Endodermal cell (in vitro differentiated cells): ENCODE measurements around the gene ADGB. TPM values are rescaled to one million over a fixed set of nuclear protein-coding genes. Genes with fewer than 3 reads are reported as not detected.

Experiments
- DNase-seq: peaks from one replicate; pipeline ENCODE4 v3.0.0-alpha.2; 2017
- H3K27ac ChIP-seq: 2 replicates; pipeline ENCODE4 v1.5.1; 2013; ENCODE audit warnings: mild to moderate bottlenecking, low read depth, low read length, moderate library complexity
- H3K27me3 ChIP-seq: 2 replicates; pipeline ENCODE4 v1.6.1; 2013; ENCODE audit warnings: mild to moderate bottlenecking, low read length, moderate library complexity; ENCODE audit not compliant: insufficient read depth, control insufficient read depth, poor library complexity, severe bottlenecking
- H3K36me3 ChIP-seq: 2 replicates; pipeline ENCODE4 v1.7.0; 2013; ENCODE audit warnings: mild to moderate bottlenecking, low read length, moderate library complexity; ENCODE audit not compliant: control insufficient read depth, insufficient read depth
- H3K4me1 ChIP-seq: one replicate; pipeline ENCODE4 v1.7.0; 2013; ENCODE audit warnings: low read length; ENCODE audit not compliant: control insufficient read depth, insufficient read depth
- H3K4me3 ChIP-seq: 2 replicates; pipeline ENCODE4 v1.5.1; 2013; ENCODE audit warnings: mild to moderate bottlenecking, low read length, moderate library complexity
- H3K9ac ChIP-seq: 2 replicates; pipeline ENCODE4 v1.6.1; 2013; ENCODE audit warnings: mild to moderate bottlenecking, low read length, moderate library complexity; ENCODE audit not compliant: poor library complexity, severe bottlenecking; ENCODE audit errors: extremely low read depth
- H3K9me3 ChIP-seq: 2 replicates; pipeline ENCODE4 v1.6.1; 2013; ENCODE audit warnings: mild to moderate bottlenecking, low read length, moderate library complexity; ENCODE audit not compliant: control insufficient read depth
- H3K27ac Mint-ChIP-seq: 2 replicates; pipeline ENCODE4 v1.8.0; 2020; ENCODE audit warnings: mixed read lengths
- H3K27me3 Mint-ChIP-seq: 2 replicates; pipeline ENCODE4 v1.8.0; 2021; ENCODE audit warnings: mild to moderate bottlenecking, mixed read lengths; ENCODE audit not compliant: insufficient read depth
- H3K36me3 Mint-ChIP-seq: 2 replicates; pipeline ENCODE4 v1.8.0; 2020; ENCODE audit warnings: low read depth, mixed read lengths
- H3K4me1 Mint-ChIP-seq: 2 replicates; pipeline ENCODE4 v1.8.0; 2020; ENCODE audit warnings: mixed read lengths
- H3K4me3 Mint-ChIP-seq: 2 replicates; pipeline ENCODE4 v1.8.0; 2020; ENCODE audit warnings: mild to moderate bottlenecking, moderate library complexity, mixed read lengths
- H3K9me3 Mint-ChIP-seq: 2 replicates; pipeline ENCODE4 v1.8.0; 2020; ENCODE audit warnings: mild to moderate bottlenecking, mixed read lengths
- WGBS, 2 experiments: methylation state at CpG; one replicate each; pipeline versions ENCODE4 v1.1.5 to v1.1.7; 2013; ENCODE audit warnings: missing lambda C conversion rate in 2 of 2, mixed read lengths in 1 of 2; ENCODE audit not compliant: insufficient coverage in 1 of 2, insufficient read length in 1 of 2; 5-methylcytosine and 5-hydroxymethylcytosine counted together
- total RNA-seq, 2 donors: library from RNA; stranded (reverse); fragmentation: NEBNext Ultra II Directional in 1 of 2; extraction: Animal tissue kit (Norgen Biotek cat#: 25700) in 1 of 2; gene quantifications; 2 replicates in 1 of 2; 3 replicates in 1 of 2; pipeline ENCODE4 v1.2.1, GENCODE V29; 2021
- TF ChIP-seq, protein P1 (sequence below): fragments of 200-600 bp; sonication (generic); conservative IDR thresholded peaks from 2 replicates; pipeline ENCODE4 v1.5.0; 2021; ENCODE audit warnings: antibody characterized with exemption, mild to moderate bottlenecking

The ADGB gene
- total RNA-seq, 2 donors from 2014 or later, result 0.37 to 1.3 TPM

DNA sequence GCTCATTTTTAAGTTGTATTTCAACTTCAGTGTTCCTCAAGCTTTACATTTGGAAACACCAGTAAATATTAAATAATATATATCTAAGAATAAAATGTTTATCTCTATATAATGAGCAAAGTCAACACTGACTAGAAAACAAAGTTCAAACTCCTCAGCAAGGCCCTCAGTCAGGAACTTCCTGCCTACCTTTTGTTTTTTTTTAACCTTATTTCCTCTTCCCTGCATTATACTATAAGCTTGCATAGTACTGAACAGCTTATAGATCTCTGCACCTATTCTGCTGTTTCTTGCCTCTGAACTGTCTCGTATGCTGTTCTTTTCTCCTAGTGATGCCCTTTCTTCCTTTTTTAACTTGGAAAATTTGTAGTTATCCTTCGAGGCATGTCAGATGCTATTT lies 29.6 kb downstream of the ADGB start:
- Histone ChIP-seq H3K27ac (no peak overlapping the region), H3K27me3 (peaks cover 27% of the 10 kb centered on the region), H3K4me1 (no peaks in the 10 kb centered on the region), H3K9ac (no peak overlapping the region), H3K9me3 (no peaks in the 10 kb centered on the region), H3K36me3 (no peaks in the 10 kb centered on the region), H3K4me3 (no peak overlapping the region)
- no peaks in the 10 kb centered on the region for H3K36me3 Mint-ChIP-seq
- H3K4me1 Mint-ChIP-seq, result no peaks in the 10 kb centered on the region
- no peak overlapping the region for H3K27ac Mint-ChIP-seq
- H3K9me3 Mint-ChIP-seq, result no peaks in the 10 kb centered on the region
- peaks cover 26% of the 10 kb centered on the region for H3K27me3 Mint-ChIP-seq
- WGBS, 2 experiments, result 90 to 96% methylated on average over 2 of the region's 2 CpGs
- TF ChIP-seq, protein P1, sequence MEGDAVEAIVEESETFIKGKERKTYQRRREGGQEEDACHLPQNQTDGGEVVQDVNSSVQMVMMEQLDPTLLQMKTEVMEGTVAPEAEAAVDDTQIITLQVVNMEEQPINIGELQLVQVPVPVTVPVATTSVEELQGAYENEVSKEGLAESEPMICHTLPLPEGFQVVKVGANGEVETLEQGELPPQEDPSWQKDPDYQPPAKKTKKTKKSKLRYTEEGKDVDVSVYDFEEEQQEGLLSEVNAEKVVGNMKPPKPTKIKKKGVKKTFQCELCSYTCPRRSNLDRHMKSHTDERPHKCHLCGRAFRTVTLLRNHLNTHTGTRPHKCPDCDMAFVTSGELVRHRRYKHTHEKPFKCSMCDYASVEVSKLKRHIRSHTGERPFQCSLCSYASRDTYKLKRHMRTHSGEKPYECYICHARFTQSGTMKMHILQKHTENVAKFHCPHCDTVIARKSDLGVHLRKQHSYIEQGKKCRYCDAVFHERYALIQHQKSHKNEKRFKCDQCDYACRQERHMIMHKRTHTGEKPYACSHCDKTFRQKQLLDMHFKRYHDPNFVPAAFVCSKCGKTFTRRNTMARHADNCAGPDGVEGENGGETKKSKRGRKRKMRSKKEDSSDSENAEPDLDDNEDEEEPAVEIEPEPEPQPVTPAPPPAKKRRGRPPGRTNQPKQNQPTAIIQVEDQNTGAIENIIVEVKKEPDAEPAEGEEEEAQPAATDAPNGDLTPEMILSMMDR, result no peak
- no peak overlapping the region for H3K4me3 Mint-ChIP-seq
- no peak for DNase-seq

DNA sequence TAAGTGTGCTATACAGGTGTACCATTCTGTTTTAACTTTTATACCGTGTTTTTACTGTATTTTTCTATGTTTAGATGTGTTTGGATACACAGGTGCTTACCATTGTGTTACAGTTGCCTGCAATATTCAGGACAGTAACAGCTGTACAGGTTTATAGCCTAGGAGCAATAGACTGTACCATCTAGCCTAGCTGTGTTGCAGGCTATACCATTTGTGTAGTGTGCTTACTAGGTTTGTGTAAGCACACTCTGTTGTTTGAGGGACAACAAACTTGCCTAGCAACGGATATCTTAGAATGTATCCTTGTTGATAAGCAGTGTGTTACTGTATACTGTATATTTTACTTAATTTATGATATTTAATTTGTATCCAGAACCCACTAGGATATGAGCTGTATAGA lies 35.2 kb downstream of the ADGB start:
- Mint-ChIP-seq H3K27me3 (peaks cover 33% of the 10 kb centered on the region), H3K27ac (no peak overlapping the region), H3K4me3 (no peak overlapping the region), H3K4me1 (no peaks in the 10 kb centered on the region), H3K9me3 (peaks cover 3% of the 10 kb centered on the region), H3K36me3 (peaks cover 2% of the 10 kb centered on the region)
- 86 to 96% methylated on average over 1 to 2 of the region's 2 CpGs for WGBS, 2 experiments
- H3K4me1 ChIP-seq, result no peaks in the 10 kb centered on the region
- TF ChIP-seq, protein P1, result no peak
- no peak overlapping the region for H3K9ac ChIP-seq
- no peak for DNase-seq
- no peak overlapping the region for H3K4me3 ChIP-seq
- no peaks in the 10 kb centered on the region for H3K36me3 ChIP-seq
- peaks cover 47% of the 10 kb centered on the region for H3K27me3 ChIP-seq
- H3K9me3 ChIP-seq, result no peaks in the 10 kb centered on the region
- H3K27ac ChIP-seq, result no peak overlapping the region

DNA sequence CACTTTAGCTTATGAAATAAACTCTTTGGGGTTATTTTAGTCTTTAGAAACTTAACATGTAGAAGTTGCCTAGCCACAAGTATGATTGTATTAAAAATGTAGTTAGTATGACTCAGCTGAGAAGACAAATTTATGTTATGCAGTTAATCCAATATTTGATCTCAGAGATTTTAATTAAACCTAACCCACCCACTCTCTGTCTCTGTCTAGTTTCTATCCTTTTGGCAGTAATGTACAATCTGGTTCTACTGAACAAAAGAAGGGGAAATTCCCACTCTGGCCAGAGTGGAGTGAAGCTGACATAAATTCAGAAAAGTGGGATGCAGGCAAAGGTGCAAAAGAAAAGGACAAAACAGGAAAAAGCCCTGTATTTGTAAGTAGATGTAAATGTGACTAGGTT lies 36.4 kb downstream of the ADGB start:
- no peaks in the 10 kb centered on the region for H3K9me3 ChIP-seq
- no peaks in the 10 kb centered on the region for H3K36me3 ChIP-seq
- peaks cover 37% of the 10 kb centered on the region for H3K27me3 Mint-ChIP-seq
- peaks cover 3% of the 10 kb centered on the region for H3K9me3 Mint-ChIP-seq
- H3K27ac ChIP-seq, result no peak overlapping the region
- H3K9ac ChIP-seq, result no peak overlapping the region
- TF ChIP-seq, protein P1, result no peak
- peaks cover 2% of the 10 kb centered on the region for H3K36me3 Mint-ChIP-seq
- H3K4me1 Mint-ChIP-seq, result no peaks in the 10 kb centered on the region
- no peak overlapping the region for H3K27ac Mint-ChIP-seq
- peaks cover 47% of the 10 kb centered on the region for H3K27me3 ChIP-seq
- DNase-seq, result no peak
- no peak overlapping the region for H3K4me3 ChIP-seq
- no peaks in the 10 kb centered on the region for H3K4me1 ChIP-seq
- no peak overlapping the region for H3K4me3 Mint-ChIP-seq
